Breast epithelium (tissue), 3 donors: ENCODE results near the gene CAMK2B.

ENCODE experiments used
- POLR2A ChIP-seq: fragments of 450-650 bp; IDR thresholded peaks from one replicate; pipeline ENCODE4 v1.6.1; 2016; ENCODE audit warnings: antibody characterized with exemption, mild to moderate bottlenecking, moderate library complexity
- POLR2AphosphoS5 ChIP-seq, 3 donors: sonication (generic); formaldehyde crosslinking; IDR thresholded peaks; one replicate each; pipeline ENCODE4 v1.6.1; 2017; ENCODE audit warnings: antibody characterized with exemption in 3 of 3
- TF ChIP-seq, protein P1 (sequence below), 3 donors: fragments of 450-650 bp; IDR thresholded peaks; one replicate each; pipeline ENCODE4 v1.5.1; 2016 to 2017; ENCODE audit warnings: antibody characterized with exemption in 3 of 3, mild to moderate bottlenecking in 3 of 3, moderate library complexity in 3 of 3

GRCh38 chr7:44320141-44320540, 5.3 kb downstream of the CAMK2B start:
- TF ChIP-seq, protein P1, sequence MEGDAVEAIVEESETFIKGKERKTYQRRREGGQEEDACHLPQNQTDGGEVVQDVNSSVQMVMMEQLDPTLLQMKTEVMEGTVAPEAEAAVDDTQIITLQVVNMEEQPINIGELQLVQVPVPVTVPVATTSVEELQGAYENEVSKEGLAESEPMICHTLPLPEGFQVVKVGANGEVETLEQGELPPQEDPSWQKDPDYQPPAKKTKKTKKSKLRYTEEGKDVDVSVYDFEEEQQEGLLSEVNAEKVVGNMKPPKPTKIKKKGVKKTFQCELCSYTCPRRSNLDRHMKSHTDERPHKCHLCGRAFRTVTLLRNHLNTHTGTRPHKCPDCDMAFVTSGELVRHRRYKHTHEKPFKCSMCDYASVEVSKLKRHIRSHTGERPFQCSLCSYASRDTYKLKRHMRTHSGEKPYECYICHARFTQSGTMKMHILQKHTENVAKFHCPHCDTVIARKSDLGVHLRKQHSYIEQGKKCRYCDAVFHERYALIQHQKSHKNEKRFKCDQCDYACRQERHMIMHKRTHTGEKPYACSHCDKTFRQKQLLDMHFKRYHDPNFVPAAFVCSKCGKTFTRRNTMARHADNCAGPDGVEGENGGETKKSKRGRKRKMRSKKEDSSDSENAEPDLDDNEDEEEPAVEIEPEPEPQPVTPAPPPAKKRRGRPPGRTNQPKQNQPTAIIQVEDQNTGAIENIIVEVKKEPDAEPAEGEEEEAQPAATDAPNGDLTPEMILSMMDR (IDR thresholded peaks at IDR 0.05): no peak
- no peak for TF ChIP-seq POLR2AphosphoS5 (IDR thresholded peaks at IDR 0.05)
- no peak for TF ChIP-seq POLR2A
